ENCODE measurements around the gene NAV2.

GRCh38 chr11:20021771-20022362 is 309.2 kb downstream of the NAV2 start:
- TF ChIP-seq CTCF (conservative IDR thresholded peaks at IDR 0.05 in 1 of 2, IDR thresholded peaks at IDR 0.05 in 1 of 2; ENCODE audit: low read depth in 1 of 2, low read length in 2 of 2), result no peak
- no peak for TF ChIP-seq EZH2 (IDR thresholded peaks at IDR 0.05; ENCODE audit: low read length, missing control alignments)
